ENCODE data around the gene MYO9B.

Gene MYO9B

GRCh38 chr19:17215127-17215971 is 139.8 kb downstream of the MYO9B start, which contains the start of gene USE1:
USE1 (plus strand) TSS chr19:17215357; CDS start chr19:17215406, 49 bp downstream.
- peak within 1 kb of the TSS; percentile 77 for H3K4me3 ChIP-seq (ENCODE audit: low read depth, low read length)
- TF ChIP-seq CTCF (IDR thresholded peaks at IDR 0.05; ENCODE audit: insufficient read depth, low read length, missing control alignments): no peak
- POLR2A ChIA-PET: interaction anchor here (0.6 to 1.8 kb wide), 6 partner anchors 11 to 52 kb away, joined by 3 to 17 read pairs (median 3); partner anchors contain the start of genes BABAM1 and OCEL1
- peak; percentile 51 for DNase-seq (ENCODE audit: low read depth, low spot score)
- CTCF ChIA-PET: interaction anchor here (1.7 to 3.6 kb wide), 3 partner anchors 10 to 20 kb away, joined by 7 to 21 read pairs (median 9); partner anchors contain the start of gene OCEL1

GRCh38 chr19:17216058-17216670 is 140.6 kb downstream of the MYO9B start:
- no peak for TF ChIP-seq CTCF (IDR thresholded peaks at IDR 0.05; ENCODE audit: insufficient read depth, low read length, missing control alignments)
- H3K4me3 ChIP-seq (ENCODE audit: low read depth, low read length): peak overlapping the region; percentile 77
- CTCF ChIA-PET: interaction anchor here (1.7 to 3.6 kb wide), 3 partner anchors 10 to 19 kb away, joined by 7 to 21 read pairs (median 9); partner anchors contain the start of gene OCEL1
- DNase-seq (ENCODE audit: low read depth, low spot score): no peak
- POLR2A ChIA-PET: interaction anchor here (0.6 to 1.8 kb wide), 5 partner anchors 10 to 51 kb away, joined by 3 to 17 read pairs (median 3); partner anchors contain the start of genes BABAM1 and OCEL1

- no peak for DNase-seq (ENCODE audit: low read depth, low spot score)
- ChIA-PET POLR2A (interaction anchor here (0.6 kb wide), 1 partner anchor 30 kb away, joined by 3 read pairs; no protein-coding TSS in a partner anchor), CTCF (interaction anchor here (0.9 kb wide), 1 partner anchor 9 kb away, joined by 3 read pairs; no protein-coding TSS in a partner anchor)
- H3K4me3 ChIP-seq (ENCODE audit: low read depth, low read length): no peak overlapping the region
- TF ChIP-seq CTCF (IDR thresholded peaks at IDR 0.05; ENCODE audit: insufficient read depth, low read length, missing control alignments): no peak
Measured at GRCh38 chr19:17219286-17219685, 143.7 kb downstream of the MYO9B start.

- POLR2A ChIA-PET: no interaction called here
- CTCF ChIA-PET: interaction anchor here (0.8 kb wide), 1 partner anchor 16 kb away, joined by 4 read pairs; no protein-coding TSS in a partner anchor
- no peak for DNase-seq (ENCODE audit: low read depth, low spot score)
Measured at GRCh38 chr19:17220207-17220758, 144.7 kb downstream of the MYO9B start.

GRCh38 chr19:17225053-17225452 is 149.5 kb downstream of the MYO9B start:
- H3K4me3 ChIP-seq (ENCODE audit: low read depth, low read length): no peak overlapping the region
- ChIA-PET CTCF (interaction anchor here (0.9 to 2.7 kb wide), 3 partner anchors 10 to 58 kb away, joined by 3 to 25 read pairs (median 7); partner anchors contain the start of gene USE1), POLR2A (interaction anchor here (2.3 kb wide), 1 partner anchor 10 kb away, joined by 17 read pairs; the partner anchor contains the start of gene USE1)
- no peak for DNase-seq (ENCODE audit: low read depth, low spot score)
- no peak for TF ChIP-seq CTCF (IDR thresholded peaks at IDR 0.05; ENCODE audit: insufficient read depth, low read length, missing control alignments)

More at GRCh38 chr19:17220207-17220758, 144.7 kb downstream of the MYO9B start:
- TF ChIP-seq CTCF (IDR thresholded peaks at IDR 0.05; ENCODE audit: insufficient read depth, low read length, missing control alignments): no peak
- no peak overlapping the region for H3K4me3 ChIP-seq (ENCODE audit: low read depth, low read length)
